SH-SY5Y (cell line): ENCODE results near the gene CD209.

Source experiments
- GATA2 ChIP-seq: IDR thresholded peaks from 2 replicates; pipeline ENCODE4 v1.6.1; 2011; ENCODE audit warnings: mild to moderate bottlenecking, low read depth, low read length
- GATA3 ChIP-seq: IDR thresholded peaks from 2 replicates; pipeline ENCODE4 v1.6.1; 2011; ENCODE audit warnings: low read depth, mild to moderate bottlenecking, low read length, moderate library complexity

DNA sequence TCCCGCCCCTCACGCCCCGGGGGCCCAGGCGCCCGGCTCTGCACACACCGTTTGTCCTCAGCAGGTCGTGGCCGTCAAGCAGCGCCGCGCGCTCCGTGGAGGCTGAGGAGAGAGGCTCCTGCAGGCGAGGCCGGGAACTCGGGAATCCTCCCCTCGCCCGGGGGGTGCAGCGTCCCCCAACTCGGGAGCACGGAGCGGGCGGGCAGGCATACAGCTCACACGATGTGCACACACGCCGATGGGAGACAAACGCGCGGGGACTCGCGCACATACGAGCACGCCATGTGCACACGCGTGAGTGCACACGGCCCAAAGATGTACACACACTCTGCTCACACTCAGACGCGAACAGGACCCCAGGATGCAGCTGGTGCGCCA, 16.1 kb downstream of the CD209 start:
- no peak for TF ChIP-seq GATA2
- TF ChIP-seq GATA3 = no peak
